Liver (tissue), 9 donors: Measurements from ENCODE around the gene TMED10. TPM values are rescaled to one million over a fixed set of nuclear protein-coding genes. Genes with fewer than 3 reads are reported as not detected.

ENCODE experiments used
- DNase-seq: peaks from one replicate; pipeline ENCODE4 v3.0.0-alpha.2; 2017; ENCODE audit warnings: low spot score
- H3K27ac ChIP-seq, 2 donors: one replicate each; pipeline ENCODE4 v1.7.0; 2013; ENCODE audit warnings: inconsistent platforms in 2 of 2, low read length in 2 of 2, control low read depth in 1 of 2, low read depth in 1 of 2, mild to moderate bottlenecking in 1 of 2
- H3K27me3 ChIP-seq, 4 donors: one replicate each; pipeline versions ENCODE4 v1.6.1 to v1.7.0; 2013; ENCODE audit warnings: low read length in 3 of 4, inconsistent platforms in 1 of 4, mild to moderate bottlenecking in 1 of 4, moderate library complexity in 1 of 4; ENCODE audit not compliant: control insufficient read depth in 4 of 4, insufficient read depth in 4 of 4
- H3K36me3 ChIP-seq, 4 donors: one replicate each; pipeline versions ENCODE4 v1.6.1 to v1.7.0; 2013; ENCODE audit warnings: low read length in 3 of 4, mild to moderate bottlenecking in 3 of 4, low read depth in 1 of 4, moderate library complexity in 1 of 4; ENCODE audit not compliant: control insufficient read depth in 4 of 4, insufficient read depth in 3 of 4
- H3K4me1 ChIP-seq, 4 donors: one replicate each; pipeline versions ENCODE4 v1.6.1 to v1.7.0; 2013; ENCODE audit warnings: low read length in 3 of 4, mild to moderate bottlenecking in 3 of 4, moderate library complexity in 1 of 4; ENCODE audit not compliant: control insufficient read depth in 4 of 4, insufficient read depth in 4 of 4
- H3K4me3 ChIP-seq, 3 donors: one replicate each; pipeline versions ENCODE4 v1.6.1 to v1.7.0; 2013; ENCODE audit warnings: low read length in 3 of 3, control low read depth in 1 of 3, low read depth in 1 of 3, mild to moderate bottlenecking in 1 of 3
- H3K9ac ChIP-seq, 2 donors: one replicate each; pipeline ENCODE4 v1.7.0; 2013; ENCODE audit warnings: low read length in 2 of 2, mild to moderate bottlenecking in 2 of 2, moderate library complexity in 2 of 2, control low read depth in 1 of 2, low read depth in 1 of 2
- H3K9me3 ChIP-seq, 4 donors: one replicate each; pipeline versions ENCODE4 v1.6.1 to v1.7.0; 2013; ENCODE audit warnings: low read length in 3 of 4; ENCODE audit not compliant: control insufficient read depth in 4 of 4
- ATF3 ChIP-seq: IDR thresholded peaks from 2 replicates; pipeline ENCODE4 v1.6.1; 2016; ENCODE audit warnings: antibody characterized with exemption
- CTCF ChIP-seq: fragments of 150-350 bp; IDR thresholded peaks from 2 replicates; pipeline ENCODE4 v1.5.1; 2017; ENCODE audit warnings: improper control_type of control experiment, low read depth, low read length; ENCODE audit not compliant: missing input control
- EGR1 ChIP-seq, 2 donors: IDR thresholded peaks; 2 replicates each; pipeline ENCODE4 v1.6.1; 2016 to 2018; ENCODE audit warnings: antibody characterized with exemption in 2 of 2, low read depth in 2 of 2
- GABPA ChIP-seq, 2 donors: IDR thresholded peaks in 1 of 2; conservative IDR thresholded peaks in 1 of 2; 2 replicates each; pipeline ENCODE4 v1.6.1; 2016; ENCODE audit warnings: antibody characterized with exemption in 2 of 2, mild to moderate bottlenecking in 1 of 2, moderate library complexity in 1 of 2
- HNF4A ChIP-seq, 2 donors: conservative IDR thresholded peaks; 2 replicates each; pipeline ENCODE4 v1.6.1; 2016; ENCODE audit warnings: antibody characterized with exemption in 2 of 2, mild to moderate bottlenecking in 2 of 2
- JUND ChIP-seq, 2 donors: IDR thresholded peaks; 2 replicates each; pipeline ENCODE4 v1.6.1; 2016; ENCODE audit warnings: antibody characterized with exemption in 2 of 2
- MAX ChIP-seq: IDR thresholded peaks from 2 replicates; pipeline ENCODE4 v1.6.1; 2016; ENCODE audit warnings: antibody characterized with exemption
- NR2F2 ChIP-seq: IDR thresholded peaks from 2 replicates; pipeline ENCODE4 v1.6.1; 2016; ENCODE audit warnings: antibody characterized with exemption
- RAD21 ChIP-seq, 2 donors: IDR thresholded peaks; 2 replicates each; pipeline ENCODE4 v1.6.1; 2016; ENCODE audit warnings: antibody characterized with exemption in 2 of 2, mild to moderate bottlenecking in 2 of 2
- REST ChIP-seq: IDR thresholded peaks from 2 replicates; pipeline ENCODE4 v1.6.1; 2016; ENCODE audit warnings: antibody characterized with exemption, mild to moderate bottlenecking
- RXRA ChIP-seq, 2 donors: IDR thresholded peaks; 2 replicates each; pipeline ENCODE4 v1.6.1; 2017 to 2018; ENCODE audit warnings: antibody characterized with exemption in 2 of 2, mild to moderate bottlenecking in 1 of 2
- SP1 ChIP-seq: IDR thresholded peaks from 2 replicates; pipeline ENCODE4 v1.6.1; 2018; ENCODE audit warnings: antibody characterized with exemption, mild to moderate bottlenecking
- TAF1 ChIP-seq: conservative IDR thresholded peaks from 2 replicates; pipeline ENCODE4 v1.6.1; 2016; ENCODE audit warnings: antibody characterized with exemption, mild to moderate bottlenecking
- YY1 ChIP-seq: IDR thresholded peaks from 2 replicates; pipeline ENCODE4 v1.6.1; 2016; ENCODE audit warnings: antibody characterized with exemption, mild to moderate bottlenecking
- ZBTB33 ChIP-seq: IDR thresholded peaks from 2 replicates; pipeline ENCODE4 v1.6.1; 2016; ENCODE audit warnings: antibody characterized with exemption
- WGBS: extraction: QIAGEN DNeasy Blood & Tissue Kit; methylation state at CpG from one replicate; pipeline ENCODE4 v1.1.7; 2013; 5-methylcytosine and 5-hydroxymethylcytosine counted together
- polyA plus RNA-seq, 2 donors: library from polyadenylated mRNA; stranded (reverse) in 1 of 2; unstranded in 1 of 2; fragments of 200-250 nt in 1 of 2; fragments of >200 nt in 1 of 2; fragmentation: Nextera tagmentation in 1 of 2; extraction: Ambion mirVana in 1 of 2; gene quantifications; one replicate each; pipeline versions ENCODE4 v1.2.1 to v1.2.3, GENCODE V29; 2013 to 2015
- total RNA-seq, 2 donors: library from RNA; depleted of rRNA; stranded (reverse); fragments of >200 nt; gene quantifications; one replicate each; pipeline ENCODE4 v1.2.3, GENCODE V29; 2014
- donor health status: healthy.
- donor health status: healthy.
- donor health status: healthy.
- donor health status: healthy.
- donor health status: healthy.

The TMED10 gene
- total and polyA plus RNA-seq, 4 donors: 167 to 349 (median 252) TPM

GRCh38 chr14:75147423-75148071, 28.9 kb downstream of the TMED10 start:
- Histone ChIP-seq H3K4me1 (peaks cover 0 to 6% (median 3%) of the 10 kb centered on the region in 4 donors), H3K36me3 (peaks cover 3 to 15% (median 5%) of the 10 kb centered on the region in 4 donors), H3K9me3 (no peaks in the 10 kb centered on the region), H3K27me3 (no peaks in the 10 kb centered on the region), H3K4me3 (no peak overlapping the region), H3K27ac (peak overlapping the region; percentile 61 to 66), H3K9ac (no peak overlapping the region)
- 75% methylated on average over 13 of the region's 13 CpGs for WGBS
- no peak for TF ChIP-seq HNF4A (conservative IDR thresholded peaks at IDR 0.05)
- TF ChIP-seq NR2F2: peak; percentile 23
- no peak for TF ChIP-seq JUND (IDR thresholded peaks at IDR 0.05)
- TF ChIP-seq EGR1 (IDR thresholded peaks at IDR 0.05; ENCODE audit: low read depth in 2 of 2): no peak
- no peak for TF ChIP-seq REST
- peak; percentile 31 for TF ChIP-seq SP1
- TF ChIP-seq GABPA (IDR thresholded peaks at IDR 0.05 in 1 of 2, conservative IDR thresholded peaks at IDR 0.05 in 1 of 2): no peak
- no peak for TF ChIP-seq ATF3
- no peak for TF ChIP-seq MAX
- TF ChIP-seq RXRA (IDR thresholded peaks at IDR 0.05): no peak
- peak; percentile 18 for TF ChIP-seq CTCF
- TF ChIP-seq ZBTB33: no peak
- no peak for TF ChIP-seq YY1
- TF ChIP-seq RAD21 (IDR thresholded peaks at IDR 0.05): peak in 1 of 2 donors; percentile 21
- DNase-seq: no peak

- H3K4me1 ChIP-seq: peaks cover 0 to 4% (median 2%) of the 10 kb centered on the region in 4 donors
- peak overlapping the region; percentile 38 to 47 for H3K27ac ChIP-seq
- no peak for DNase-seq
- H3K4me3 ChIP-seq: no peak overlapping the region
- TF ChIP-seq RAD21 (IDR thresholded peaks at IDR 0.05) (peak in 1 of 2 donors; percentile 10), RXRA (IDR thresholded peaks at IDR 0.05) (no peak), TAF1 (no peak)
- H3K36me3 ChIP-seq: peaks cover 0 to 11% (median 2%) of the 10 kb centered on the region in 4 donors
- WGBS: 82% methylated on average over 5 of the region's 5 CpGs
- H3K27me3 ChIP-seq: no peaks in the 10 kb centered on the region
- no peaks in the 10 kb centered on the region for H3K9me3 ChIP-seq
- peak overlapping the region in 1 of 2 donors; percentile 13 for H3K9ac ChIP-seq
These were observed 31.5 kb downstream of the TMED10 start for GRCh38 chr14:75144944-75145343.
